H1 (cell line): ENCODE measurements around the gene CMTM2. TPM values are rescaled to one million over a fixed set of nuclear protein-coding genes. Genes with fewer than 3 reads are reported as not detected.

ENCODE experiments used
- ATF2 ChIP-seq: IDR thresholded peaks from 2 replicates; pipeline ENCODE4 v1.6.1; 2012; ENCODE audit warnings: low read length, inconsistent platforms
- BRCA1 ChIP-seq: IDR thresholded peaks from 2 replicates; pipeline ENCODE4 v1.6.1; 2012; ENCODE audit warnings: low read depth, low read length, improper control_type of control experiment
- CTBP2 ChIP-seq: IDR thresholded peaks from 2 replicates; pipeline ENCODE4 v1.7.0; 2011; ENCODE audit warnings: borderline replicate concordance, mild to moderate bottlenecking, moderate library complexity, mixed read lengths, low read length; ENCODE audit not compliant: insufficient read depth, insufficient read length
- JUND ChIP-seq: IDR thresholded peaks from 2 replicates; pipeline ENCODE4 v1.6.1; 2011; ENCODE audit warnings: mild to moderate bottlenecking, improper control_type of control experiment, low read length
- MAFK ChIP-seq: IDR thresholded peaks from 2 replicates; pipeline ENCODE4 v1.6.1; 2012; ENCODE audit warnings: low read depth, mild to moderate bottlenecking, improper control_type of control experiment, low read length
- TBP ChIP-seq: IDR thresholded peaks from 2 replicates; pipeline ENCODE4 v1.6.1; 2011; ENCODE audit warnings: low read depth, low read length, improper control_type of control experiment
- polyA plus RNA-seq, 7 experiments: library from polyadenylated mRNA; depleted of rRNA in 3 of 7; stranded (reverse) in 5 of 7; unstranded in 2 of 7; fragments of >200 nt in 5 of 7; fragments of 200-250 nt in 2 of 7; gene quantifications; 1 replicate in 5 of 7; 2 replicates in 1 of 7; 4 replicates in 1 of 7; pipeline versions ENCODE4 v1.2.1 to v1.2.3, GENCODE V29; 2011 to 2013; ENCODE audit warnings: missing spikeins in 2 of 7, mixed read lengths in 2 of 7
- total RNA-seq: library from RNA; stranded (reverse); fragmentation: NEBNext Ultra II Directional; extraction: Animal tissue kit (Norgen Biotek cat#: 25700); gene quantifications from 2 replicates; pipeline ENCODE4 v1.2.1, GENCODE V29; 2021

Gene CMTM2
- total and polyA plus RNA-seq, 2 of the 8 experiments (the other 6 are each of a cell fraction or from before 2014, with no cell fraction given), result not detected

DNA sequence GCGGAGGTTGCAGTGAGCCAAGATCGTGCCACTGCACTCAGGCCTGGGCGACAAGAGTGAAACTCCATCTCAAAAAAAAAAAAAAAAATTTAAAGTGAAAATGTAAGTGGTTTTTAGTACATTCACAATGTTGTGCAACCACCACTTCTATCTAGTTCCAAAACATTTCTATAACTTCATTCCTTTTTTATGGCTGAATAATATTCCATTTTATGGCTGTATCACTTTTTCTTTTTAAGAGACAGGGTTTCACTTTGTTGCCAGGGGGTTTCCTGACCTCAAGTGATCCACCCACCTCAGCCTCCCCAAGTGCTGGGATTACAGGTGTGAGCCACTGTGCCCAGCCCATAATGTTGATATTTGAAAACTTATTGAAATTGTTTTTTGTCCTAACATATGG, 13.6 kb downstream of the CMTM2 start (continued):
- no peak for TF ChIP-seq ATF2
- no peak for TF ChIP-seq TBP
- no peak for TF ChIP-seq CTBP2
- TF ChIP-seq MAFK, result no peak
- no peak for TF ChIP-seq JUND
- TF ChIP-seq BRCA1, result no peak
